Measurements from ENCODE around the gene DMD. TPM values are rescaled to one million over a fixed set of nuclear protein-coding genes. Genes with fewer than 3 reads are reported as not detected.

DMD gene
- total and polyA plus RNA-seq, 4 donors: 3.9 to 73.8 (median 11.2) TPM

DNA sequence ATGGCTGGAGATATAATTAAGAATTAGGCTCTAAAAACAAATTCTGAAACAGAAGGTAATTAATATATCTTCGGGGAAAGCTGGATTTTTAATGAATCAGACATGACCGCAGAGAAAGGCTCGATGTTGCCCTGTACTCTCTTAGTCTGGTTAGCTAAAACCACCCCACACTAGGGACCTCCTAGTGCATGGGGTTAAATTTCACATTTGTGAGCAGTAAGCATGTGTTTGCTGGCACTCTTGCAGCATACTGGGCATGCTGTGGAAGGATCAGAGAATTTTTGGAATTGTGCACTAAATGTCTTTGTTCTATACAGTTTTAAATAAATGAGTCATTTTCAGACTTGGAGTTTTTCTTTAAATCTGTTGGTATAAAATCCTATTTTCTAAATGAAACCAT, 1663.9 kb downstream of the DMD start:
- H3K4me3 ChIP-seq: no peak overlapping the region
- TF ChIP-seq, protein P1, sequence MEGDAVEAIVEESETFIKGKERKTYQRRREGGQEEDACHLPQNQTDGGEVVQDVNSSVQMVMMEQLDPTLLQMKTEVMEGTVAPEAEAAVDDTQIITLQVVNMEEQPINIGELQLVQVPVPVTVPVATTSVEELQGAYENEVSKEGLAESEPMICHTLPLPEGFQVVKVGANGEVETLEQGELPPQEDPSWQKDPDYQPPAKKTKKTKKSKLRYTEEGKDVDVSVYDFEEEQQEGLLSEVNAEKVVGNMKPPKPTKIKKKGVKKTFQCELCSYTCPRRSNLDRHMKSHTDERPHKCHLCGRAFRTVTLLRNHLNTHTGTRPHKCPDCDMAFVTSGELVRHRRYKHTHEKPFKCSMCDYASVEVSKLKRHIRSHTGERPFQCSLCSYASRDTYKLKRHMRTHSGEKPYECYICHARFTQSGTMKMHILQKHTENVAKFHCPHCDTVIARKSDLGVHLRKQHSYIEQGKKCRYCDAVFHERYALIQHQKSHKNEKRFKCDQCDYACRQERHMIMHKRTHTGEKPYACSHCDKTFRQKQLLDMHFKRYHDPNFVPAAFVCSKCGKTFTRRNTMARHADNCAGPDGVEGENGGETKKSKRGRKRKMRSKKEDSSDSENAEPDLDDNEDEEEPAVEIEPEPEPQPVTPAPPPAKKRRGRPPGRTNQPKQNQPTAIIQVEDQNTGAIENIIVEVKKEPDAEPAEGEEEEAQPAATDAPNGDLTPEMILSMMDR (IDR thresholded peaks at IDR 0.05; ENCODE audit: control extremely low read depth, extremely low read depth): no peak
- 87 to 98% methylated on average over 3 of the region's 3 CpGs for WGBS, 2 donors
- H3K27me3 ChIP-seq (ENCODE audit: control insufficient read depth in 3 of 3, insufficient read depth in 3 of 3, low read length in 2 of 3): peaks cover 0 to 5% (median 3%) of the 10 kb centered on the region in 3 donors
- DNase-seq (no peak), ATAC-seq (ENCODE audit: insufficient read depth, low FRiP score) (no peak)
- H3K4me1 ChIP-seq (ENCODE audit: control insufficient read depth in 5 of 5, insufficient read depth in 5 of 5, low read length in 5 of 5): peaks cover 0 to 1% (median 0%) of the 10 kb centered on the region in 5 donors
- H3K9ac ChIP-seq (ENCODE audit: insufficient read depth in 1 of 2, low read length in 2 of 2): no peak overlapping the region
- H3K9me3 ChIP-seq (ENCODE audit: control insufficient read depth in 4 of 4, insufficient read depth in 3 of 4, low read length in 3 of 4): peaks cover 0 to 3% (median 0%) of the 10 kb centered on the region in 4 donors
- H3K36me3 ChIP-seq (ENCODE audit: control insufficient read depth in 4 of 4, insufficient read depth in 4 of 4, low read length in 4 of 4): no peaks in the 10 kb centered on the region
- H3K27ac ChIP-seq (ENCODE audit: low read depth in 1 of 2, low read length in 1 of 2): no peak overlapping the region

DNA sequence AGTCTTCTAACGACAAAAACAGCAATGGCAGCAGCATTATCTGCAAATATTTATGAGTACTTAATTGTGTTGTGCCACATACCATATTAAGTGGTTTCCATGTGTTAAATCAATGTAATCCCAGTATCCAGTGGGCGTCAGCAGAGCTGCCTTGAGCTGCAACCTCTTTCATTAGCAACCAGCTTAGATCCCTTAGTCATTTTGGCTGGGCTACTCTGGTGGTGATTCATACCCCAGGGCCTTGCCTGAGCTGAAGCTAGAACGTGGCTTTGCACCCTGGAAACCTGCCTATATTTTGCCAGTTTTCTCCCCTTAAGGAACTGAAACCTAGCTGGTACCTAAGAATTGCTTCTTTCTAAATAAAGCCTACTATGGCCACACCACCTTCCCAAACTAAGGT, 1665.2 kb downstream of the DMD start:
- no peak overlapping the region for H3K4me3 ChIP-seq
- TF ChIP-seq, protein P1 (IDR thresholded peaks at IDR 0.05; ENCODE audit: control extremely low read depth, extremely low read depth): no peak
- WGBS, 2 donors: 57 to 84% methylated on average over 3 of the region's 3 CpGs
- peaks cover 0 to 5% (median 3%) of the 10 kb centered on the region in 3 donors for H3K27me3 ChIP-seq (ENCODE audit: control insufficient read depth in 3 of 3, insufficient read depth in 3 of 3, low read length in 2 of 3)
- H3K4me1 ChIP-seq (ENCODE audit: control insufficient read depth in 5 of 5, insufficient read depth in 5 of 5, low read length in 5 of 5): peaks cover 0 to 1% (median 0%) of the 10 kb centered on the region in 5 donors
- H3K27ac ChIP-seq (ENCODE audit: low read depth in 1 of 2, low read length in 1 of 2): no peak overlapping the region
- peaks cover 0 to 3% (median 1%) of the 10 kb centered on the region in 4 donors for H3K9me3 ChIP-seq (ENCODE audit: control insufficient read depth in 4 of 4, insufficient read depth in 3 of 4, low read length in 3 of 4)
- H3K9ac ChIP-seq (ENCODE audit: insufficient read depth in 1 of 2, low read length in 2 of 2): no peak overlapping the region
- no peak for DNase-seq
- H3K36me3 ChIP-seq (ENCODE audit: control insufficient read depth in 4 of 4, insufficient read depth in 4 of 4, low read length in 4 of 4): no peaks in the 10 kb centered on the region
- ATAC-seq (ENCODE audit: insufficient read depth, low FRiP score): no peak

- 75 to 81% methylated on average over 5 of the region's 5 CpGs for WGBS, 2 donors
- TF ChIP-seq, protein P1 (IDR thresholded peaks at IDR 0.05; ENCODE audit: control extremely low read depth, extremely low read depth): no peak
- H3K4me1 ChIP-seq (ENCODE audit: control insufficient read depth in 5 of 5, insufficient read depth in 5 of 5, low read length in 5 of 5): peaks cover 0 to 1% (median 0%) of the 10 kb centered on the region in 5 donors
- no peak overlapping the region for H3K27ac ChIP-seq (ENCODE audit: low read depth in 1 of 2, low read length in 1 of 2)
- DNase-seq: no peak
- peaks cover 0 to 5% (median 3%) of the 10 kb centered on the region in 3 donors for H3K27me3 ChIP-seq (ENCODE audit: control insufficient read depth in 3 of 3, insufficient read depth in 3 of 3, low read length in 2 of 3)
- peaks cover 0 to 3% (median 1%) of the 10 kb centered on the region in 4 donors for H3K9me3 ChIP-seq (ENCODE audit: control insufficient read depth in 4 of 4, insufficient read depth in 3 of 4, low read length in 3 of 4)
- H3K9ac ChIP-seq (ENCODE audit: insufficient read depth in 1 of 2, low read length in 2 of 2): no peak overlapping the region
- no peak overlapping the region for H3K4me3 ChIP-seq
- H3K36me3 ChIP-seq (ENCODE audit: control insufficient read depth in 4 of 4, insufficient read depth in 4 of 4, low read length in 4 of 4): no peaks in the 10 kb centered on the region
- no peak for ATAC-seq (ENCODE audit: insufficient read depth, low FRiP score)
Observed at GRCh38 chrX:31545726-31546125, 1665.6 kb downstream of the DMD start.

GRCh38 chrX:31545191-31545590, 1666.2 kb downstream of the DMD start:
- peaks cover 0 to 1% (median 0%) of the 10 kb centered on the region in 5 donors for H3K4me1 ChIP-seq (ENCODE audit: control insufficient read depth in 5 of 5, insufficient read depth in 5 of 5, low read length in 5 of 5)
- no peak overlapping the region for H3K9ac ChIP-seq (ENCODE audit: insufficient read depth in 1 of 2, low read length in 2 of 2)
- peaks cover 0 to 5% (median 3%) of the 10 kb centered on the region in 3 donors for H3K27me3 ChIP-seq (ENCODE audit: control insufficient read depth in 3 of 3, insufficient read depth in 3 of 3, low read length in 2 of 3)
- H3K36me3 ChIP-seq (ENCODE audit: control insufficient read depth in 4 of 4, insufficient read depth in 4 of 4, low read length in 4 of 4): no peaks in the 10 kb centered on the region
- 86 to 93% methylated on average over 3 of the region's 3 CpGs for WGBS, 2 donors
- ATAC-seq (ENCODE audit: insufficient read depth, low FRiP score): no peak
- TF ChIP-seq, protein P1 (IDR thresholded peaks at IDR 0.05; ENCODE audit: control extremely low read depth, extremely low read depth): no peak
- no peak for DNase-seq
- no peak overlapping the region for H3K4me3 ChIP-seq
- H3K9me3 ChIP-seq (ENCODE audit: control insufficient read depth in 4 of 4, insufficient read depth in 3 of 4, low read length in 3 of 4): peaks cover 0 to 3% (median 1%) of the 10 kb centered on the region in 4 donors
- H3K27ac ChIP-seq (ENCODE audit: low read depth in 1 of 2, low read length in 1 of 2): no peak overlapping the region

Measured in lung (tissue), 12 donors.